ELF-1 (cell line): ENCODE data around the gene DCST1.

ENCODE experiments used
- DNase-seq: peaks from one replicate; pipeline ENCODE4 v3.0.0-alpha.2; 2016; ENCODE audit warnings: low read depth, low spot score

DCST1 gene

GRCh38 chr1:155012776-155013602 is 20.6 kb upstream of the DCST1 start:
- no peak for DNase-seq

- no peak for DNase-seq
These were observed 20.0 kb upstream of the DCST1 start for GRCh38 chr1:155013632-155014031.

- DNase-seq, result no peak
These were observed 18.7 kb upstream of the DCST1 start for GRCh38 chr1:155014709-155015508.

GRCh38 chr1:155015527-155016230 is 17.9 kb upstream of the DCST1 start:
- DNase-seq, result no peak

GRCh38 chr1:155016231-155016831 is 17.3 kb upstream of the DCST1 start:
- DNase-seq, result no peak

- DNase-seq, result peak; percentile 99
These were observed 16.3 kb upstream of the DCST1 start for GRCh38 chr1:155017041-155017945.

GRCh38 chr1:155017946-155018316 is 15.7 kb upstream of the DCST1 start:
- DNase-seq, result no peak

GRCh38 chr1:155018617-155019348 is 14.8 kb upstream of the DCST1 start:
- no peak for DNase-seq

GRCh38 chr1:155019377-155020245 is 14.0 kb upstream of the DCST1 start:
- DNase-seq, result no peak

- DNase-seq, result peak; percentile 39
These were observed 11.3 kb upstream of the DCST1 start for GRCh38 chr1:155022136-155022926.

GRCh38 chr1:155022927-155023236 is 10.7 kb upstream of the DCST1 start:
- no peak for DNase-seq

GRCh38 chr1:155023627-155024026 is 10.0 kb upstream of the DCST1 start:
- DNase-seq, result no peak

- DNase-seq, result no peak
These were observed 9.3 kb upstream of the DCST1 start for GRCh38 chr1:155024315-155024714.

- DNase-seq, result no peak
These were observed 7.5 kb upstream of the DCST1 start for GRCh38 chr1:155026154-155026553.

GRCh38 chr1:155026588-155026987 is 7.0 kb upstream of the DCST1 start:
- no peak for DNase-seq

GRCh38 chr1:155029513-155030242 is 3.9 kb upstream of the DCST1 start:
- DNase-seq, result no peak

- no peak for DNase-seq
These were observed 3.3 kb upstream of the DCST1 start for GRCh38 chr1:155030243-155030795.

GRCh38 chr1:155030899-155031298 is 2.7 kb upstream of the DCST1 start:
- no peak for DNase-seq
